ENCODE data around the gene RNF125. TPM values are rescaled to one million over a fixed set of nuclear protein-coding genes. Genes with fewer than 3 reads are reported as not detected.

The RNF125 gene
- polyA plus RNA-seq, 1 of the 3 experiments (the other 2 are of a cell fraction), result 0.05 TPM

DNA sequence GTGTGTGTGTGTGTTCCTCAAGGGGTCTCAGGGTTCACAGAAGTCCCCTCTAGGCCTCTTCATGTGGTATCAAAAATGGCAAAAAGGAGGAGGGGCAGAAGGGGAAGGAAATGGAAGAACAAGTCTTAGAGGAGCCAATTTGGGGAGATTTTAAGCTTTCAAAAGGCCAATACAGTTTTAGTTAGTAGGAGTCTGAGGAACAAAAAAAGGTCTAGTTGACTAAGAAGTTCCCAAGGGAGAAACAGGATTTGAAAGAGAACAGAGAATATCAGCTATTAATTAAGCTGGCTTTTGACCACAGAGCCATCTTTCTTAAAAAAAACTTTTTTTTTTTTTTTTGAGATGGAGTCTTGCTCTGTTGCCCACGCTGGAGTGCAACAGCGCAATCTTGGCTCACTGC, 7.1 kb downstream of the RNF125 start:
- DNase-seq, result no peak
- H3K79me2 ChIP-seq (ENCODE audit: insufficient read depth), result no peaks in the 10 kb centered on the region
- H3K9me3 ChIP-seq, result no peaks in the 10 kb centered on the region
- H3K4me3 ChIP-seq (ENCODE audit: low read depth in 2 of 2, low read length in 1 of 2), result no peak overlapping the region
- no peaks in the 10 kb centered on the region for H3K36me3 ChIP-seq (replicated peaks in 1 of 2; ENCODE audit: control insufficient read depth in 1 of 2, insufficient read depth in 2 of 2, low read length in 1 of 2)
- no peaks in the 10 kb centered on the region for H3K9me2 ChIP-seq
- WGBS (ENCODE audit: low lambda C conversion rate), result 90% methylated on average over 2 of the region's 2 CpGs
- no peak for TF ChIP-seq ELF1 (IDR thresholded peaks at IDR 0.05)
- no peak for TF ChIP-seq SIN3A (IDR thresholded peaks at IDR 0.05; ENCODE audit: borderline replicate concordance, low read depth, low read length)
- no peak overlapping the region for H3K4me2 ChIP-seq
- no peaks in the 10 kb centered on the region for H3K4me1 ChIP-seq (ENCODE audit: control insufficient read depth in 1 of 2, insufficient read depth in 2 of 2, low read depth in 1 of 2, low read length in 1 of 2)
- H3F3A ChIP-seq (replicated peaks; ENCODE audit: insufficient read depth), result no peaks in the 10 kb centered on the region
- H2AFZ ChIP-seq (ENCODE audit: low read depth), result no peak overlapping the region
- H3K9ac ChIP-seq, result no peak overlapping the region
- POLR2A ChIA-PET, result no interaction called here
- CTCF ChIA-PET, result interaction anchor here (1.9 kb wide), 1 partner anchor 14 kb away, joined by 4 read pairs; no protein-coding TSS in a partner anchor
- no peaks in the 10 kb centered on the region for H4K20me1 ChIP-seq (ENCODE audit: insufficient read depth)
- no peak overlapping the region for H3K27ac ChIP-seq (ENCODE audit: low read depth in 2 of 2, low read length in 1 of 2)
- peaks cover 1% of the 10 kb centered on the region; the same call in 1 of the 2 replicates for H3K27me3 ChIP-seq (ENCODE audit: insufficient read depth)

DNA sequence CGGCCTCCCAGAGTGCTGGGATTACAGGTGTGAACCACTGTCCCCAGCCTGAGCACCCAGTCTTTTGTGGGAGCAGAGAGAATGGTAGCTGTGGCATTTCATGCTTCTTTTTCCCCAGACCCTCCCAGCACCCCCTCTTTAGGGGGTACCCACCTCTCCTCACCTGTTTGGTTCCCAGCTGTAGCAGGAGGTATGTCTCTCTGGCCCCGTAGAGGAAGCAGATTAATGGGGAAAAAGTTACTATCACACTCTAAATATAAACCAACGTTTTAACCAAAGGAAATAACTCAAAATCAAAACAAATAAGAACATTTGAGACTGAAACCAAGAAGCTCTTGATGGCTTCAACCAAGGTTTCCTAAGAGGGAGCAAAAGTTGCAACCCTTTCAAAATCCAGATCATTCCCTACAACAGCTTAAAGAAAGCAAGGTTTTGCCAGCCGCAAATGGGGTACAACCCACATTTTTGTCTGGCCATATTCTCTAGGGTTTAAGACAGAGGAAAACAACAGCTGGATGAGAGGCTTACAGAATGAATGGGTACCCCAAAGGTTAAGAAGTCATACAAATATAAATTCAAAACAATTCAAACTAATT, 8.0 kb downstream of the RNF125 start:
- H3F3A ChIP-seq (replicated peaks; ENCODE audit: insufficient read depth), result no peaks in the 10 kb centered on the region
- no peaks in the 10 kb centered on the region for H4K20me1 ChIP-seq (ENCODE audit: insufficient read depth)
- no peak overlapping the region for H3K27ac ChIP-seq (ENCODE audit: low read depth in 2 of 2, low read length in 1 of 2)
- no peaks in the 10 kb centered on the region for H3K79me2 ChIP-seq (ENCODE audit: insufficient read depth)
- no peaks in the 10 kb centered on the region for H3K9me3 ChIP-seq
- 53% methylated on average over 4 of the region's 4 CpGs for WGBS (ENCODE audit: low lambda C conversion rate)
- no peaks in the 10 kb centered on the region for H3K9me2 ChIP-seq
- no peak overlapping the region for H3K4me2 ChIP-seq
- TF ChIP-seq MXI1 (IDR thresholded peaks at IDR 0.05; ENCODE audit: low read depth, low read length), result no peak
- TF ChIP-seq CTCF (IDR thresholded peaks at IDR 0.05), result no peak
- no peak for TF ChIP-seq SIN3A (IDR thresholded peaks at IDR 0.05; ENCODE audit: borderline replicate concordance, low read depth, low read length)
- TF ChIP-seq SMC3 (IDR thresholded peaks at IDR 0.05; ENCODE audit: low read depth, low read length), result no peak
- TF ChIP-seq POLR2AphosphoS5 (IDR thresholded peaks at IDR 0.05; ENCODE audit: low read depth, low read length), result no peak
- no peak for TF ChIP-seq MEF2A (IDR thresholded peaks at IDR 0.05; ENCODE audit: borderline replicate concordance, low read depth)
- TF ChIP-seq NFIC (IDR thresholded peaks at IDR 0.05; ENCODE audit: borderline replicate concordance), result no peak
- TF ChIP-seq YY1 (IDR thresholded peaks at IDR 0.05; ENCODE audit: low read depth), result no peak
- no peak for TF ChIP-seq FOXJ3 (CRISPR knock-in tag; IDR thresholded peaks at IDR 0.05)
- TF ChIP-seq, protein P1, sequence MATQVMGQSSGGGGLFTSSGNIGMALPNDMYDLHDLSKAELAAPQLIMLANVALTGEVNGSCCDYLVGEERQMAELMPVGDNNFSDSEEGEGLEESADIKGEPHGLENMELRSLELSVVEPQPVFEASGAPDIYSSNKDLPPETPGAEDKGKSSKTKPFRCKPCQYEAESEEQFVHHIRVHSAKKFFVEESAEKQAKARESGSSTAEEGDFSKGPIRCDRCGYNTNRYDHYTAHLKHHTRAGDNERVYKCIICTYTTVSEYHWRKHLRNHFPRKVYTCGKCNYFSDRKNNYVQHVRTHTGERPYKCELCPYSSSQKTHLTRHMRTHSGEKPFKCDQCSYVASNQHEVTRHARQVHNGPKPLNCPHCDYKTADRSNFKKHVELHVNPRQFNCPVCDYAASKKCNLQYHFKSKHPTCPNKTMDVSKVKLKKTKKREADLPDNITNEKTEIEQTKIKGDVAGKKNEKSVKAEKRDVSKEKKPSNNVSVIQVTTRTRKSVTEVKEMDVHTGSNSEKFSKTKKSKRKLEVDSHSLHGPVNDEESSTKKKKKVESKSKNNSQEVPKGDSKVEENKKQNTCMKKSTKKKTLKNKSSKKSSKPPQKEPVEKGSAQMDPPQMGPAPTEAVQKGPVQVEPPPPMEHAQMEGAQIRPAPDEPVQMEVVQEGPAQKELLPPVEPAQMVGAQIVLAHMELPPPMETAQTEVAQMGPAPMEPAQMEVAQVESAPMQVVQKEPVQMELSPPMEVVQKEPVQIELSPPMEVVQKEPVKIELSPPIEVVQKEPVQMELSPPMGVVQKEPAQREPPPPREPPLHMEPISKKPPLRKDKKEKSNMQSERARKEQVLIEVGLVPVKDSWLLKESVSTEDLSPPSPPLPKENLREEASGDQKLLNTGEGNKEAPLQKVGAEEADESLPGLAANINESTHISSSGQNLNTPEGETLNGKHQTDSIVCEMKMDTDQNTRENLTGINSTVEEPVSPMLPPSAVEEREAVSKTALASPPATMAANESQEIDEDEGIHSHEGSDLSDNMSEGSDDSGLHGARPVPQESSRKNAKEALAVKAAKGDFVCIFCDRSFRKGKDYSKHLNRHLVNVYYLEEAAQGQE (IDR thresholded peaks at IDR 0.05; ENCODE audit: low read depth, low read length), result no peak
- TF ChIP-seq, protein P2, sequence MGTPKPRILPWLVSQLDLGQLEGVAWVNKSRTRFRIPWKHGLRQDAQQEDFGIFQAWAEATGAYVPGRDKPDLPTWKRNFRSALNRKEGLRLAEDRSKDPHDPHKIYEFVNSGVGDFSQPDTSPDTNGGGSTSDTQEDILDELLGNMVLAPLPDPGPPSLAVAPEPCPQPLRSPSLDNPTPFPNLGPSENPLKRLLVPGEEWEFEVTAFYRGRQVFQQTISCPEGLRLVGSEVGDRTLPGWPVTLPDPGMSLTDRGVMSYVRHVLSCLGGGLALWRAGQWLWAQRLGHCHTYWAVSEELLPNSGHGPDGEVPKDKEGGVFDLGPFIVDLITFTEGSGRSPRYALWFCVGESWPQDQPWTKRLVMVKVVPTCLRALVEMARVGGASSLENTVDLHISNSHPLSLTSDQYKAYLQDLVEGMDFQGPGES (IDR thresholded peaks at IDR 0.05; ENCODE audit: low read depth, low read length), result no peak
- H3K4me3 ChIP-seq (ENCODE audit: low read depth in 2 of 2, low read length in 1 of 2), result no peak overlapping the region
- no peaks in the 10 kb centered on the region; the same call in 1 of the 2 replicates for H3K27me3 ChIP-seq (ENCODE audit: insufficient read depth)
- no peak overlapping the region for H2AFZ ChIP-seq (ENCODE audit: low read depth)
- no peak overlapping the region for H3K9ac ChIP-seq
- no peak for DNase-seq
- H3K4me1 ChIP-seq (ENCODE audit: control insufficient read depth in 1 of 2, insufficient read depth in 2 of 2, low read depth in 1 of 2, low read length in 1 of 2), result no peaks in the 10 kb centered on the region
- ChIA-PET POLR2A (no interaction called here), CTCF (interaction anchor here (0.9 to 1.9 kb wide), 3 partner anchors 15 to 46 kb away, joined by 3 to 4 read pairs (median 3); no protein-coding TSS in a partner anchor)
- H3K36me3 ChIP-seq (replicated peaks in 1 of 2; ENCODE audit: control insufficient read depth in 1 of 2, insufficient read depth in 2 of 2, low read length in 1 of 2), result no peaks in the 10 kb centered on the region
